DND-41 (cell line): ENCODE measurements around the gene GRB2.
A peak's percentile ranks its signal among the peaks of the same experiment; 100 is the strongest.
"Not testable (repeated sequence)": the region's sequence is repeated elsewhere in the genome, so short reads cannot be mapped to it uniquely, and the experiment has no call there.

Experiments
- ATAC-seq: fragments of 200-7000 bp; cut with Tn5 transposase; 3 replicates; pipeline ENCODE4 v1.9.1; 2021; ENCODE audit warnings: low read depth; ENCODE audit not compliant: insufficient read depth
- DNase-seq: peaks from one replicate; pipeline ENCODE4 v3.0.0-alpha.2; 2020
- H2AFZ ChIP-seq: 2 replicates; pipeline ENCODE4 v1.6.0; 2012; ENCODE audit warnings: low read depth, low read length
- H3K27ac ChIP-seq: 2 replicates; pipeline ENCODE4 v1.5.1; 2012; ENCODE audit warnings: low read length, inconsistent platforms
- H3K27me3 ChIP-seq: fragments of 200-600 bp; sonication (generic); 2 replicates; pipeline ENCODE4 v1.6.0; 2012; ENCODE audit warnings: low read length, mild to moderate bottlenecking, inconsistent platforms; ENCODE audit not compliant: insufficient read depth, poor library complexity
- H3K36me3 ChIP-seq: 2 replicates; pipeline ENCODE4 v1.5.1; 2012; ENCODE audit warnings: low read length, inconsistent platforms; ENCODE audit not compliant: insufficient read depth
- H3K4me1 ChIP-seq: 2 replicates; pipeline ENCODE4 v1.5.1; 2012; ENCODE audit warnings: mild to moderate bottlenecking, low read length; ENCODE audit not compliant: insufficient read depth
- H3K4me2 ChIP-seq: 2 replicates; pipeline ENCODE4 v1.6.0; 2012; ENCODE audit warnings: mild to moderate bottlenecking, moderate library complexity, low read length, inconsistent platforms; ENCODE audit not compliant: insufficient read depth
- H3K4me3 ChIP-seq, 2 experiments: fragments of 200-600 bp in 1 of 2; shearing (Covaris generic) in 1 of 2; 2 replicates each; pipeline ENCODE4 v1.5.1; 2012 to 2016; ENCODE audit warnings: inconsistent platforms in 2 of 2, low read length in 2 of 2, mild to moderate bottlenecking in 2 of 2, low read depth in 1 of 2, moderate library complexity in 1 of 2
- H3K79me2 ChIP-seq: 2 replicates; pipeline ENCODE4 v1.6.0; 2012; ENCODE audit warnings: low read length, inconsistent platforms; ENCODE audit not compliant: insufficient read depth
- H3K9ac ChIP-seq: 2 replicates; pipeline ENCODE4 v1.6.0; 2012; ENCODE audit warnings: low read depth, mild to moderate bottlenecking, inconsistent platforms, low read length, moderate library complexity
- H3K9me3 ChIP-seq: 2 replicates; pipeline ENCODE4 v1.5.1; 2012; ENCODE audit warnings: low read length, moderate library complexity, mild to moderate bottlenecking, inconsistent platforms; ENCODE audit not compliant: insufficient read depth, severe bottlenecking
- H4K20me1 ChIP-seq: 2 replicates; pipeline ENCODE4 v1.6.0; 2012; ENCODE audit warnings: low read length; ENCODE audit not compliant: insufficient read depth
- CTCF ChIP-seq: IDR thresholded peaks from 2 replicates; pipeline ENCODE4 v1.5.1; 2012; ENCODE audit warnings: borderline replicate concordance, low read length, moderate library complexity, mild to moderate bottlenecking; ENCODE audit not compliant: poor library complexity, severe bottlenecking; ENCODE audit errors: extremely low read depth
- EZH2 ChIP-seq: IDR thresholded peaks from 3 replicates; pipeline ENCODE4 v1.6.1; 2012; ENCODE audit warnings: borderline replicate concordance, low read depth, mild to moderate bottlenecking, moderate library complexity, low read length, inconsistent platforms; ENCODE audit not compliant: severe bottlenecking

Gene GRB2

GRCh38 chr17:75287221-75287620 is 118.3 kb downstream of the GRB2 start:
- no peak overlapping the region for H3K4me3 ChIP-seq
- no peaks in the 10 kb centered on the region; the same call in 1 of the 2 replicates for H4K20me1 ChIP-seq
- H3K4me1 ChIP-seq: peaks cover 24% of the 10 kb centered on the region
- no peak for DNase-seq
- peak overlapping the region; percentile 90; the same call in 1 of the 2 replicates for H3K4me2 ChIP-seq
- H2AFZ ChIP-seq: no peak overlapping the region
- no peaks in the 10 kb centered on the region for H3K27me3 ChIP-seq
- H3K27ac ChIP-seq: no peak overlapping the region
- peaks cover 37% of the 10 kb centered on the region for H3K36me3 ChIP-seq
- H3K9me3 ChIP-seq: no peaks in the 10 kb centered on the region
- no peak for TF ChIP-seq CTCF
- no peak for TF ChIP-seq EZH2
- ATAC-seq: no peak
- H3K9ac ChIP-seq: no peak overlapping the region
- peaks cover 34% of the 10 kb centered on the region for H3K79me2 ChIP-seq

GRCh38 chr17:75285123-75285522 is 120.4 kb downstream of the GRB2 start:
- Histone ChIP-seq H3K27ac (no peak overlapping the region), H3K27me3 (no peaks in the 10 kb centered on the region), H2AFZ (no peak overlapping the region), H3K4me3 (no peak overlapping the region), H3K79me2 (peaks cover 34% of the 10 kb centered on the region), H3K9ac (no peak overlapping the region), H4K20me1 (no peaks in the 10 kb centered on the region; the same call in 1 of the 2 replicates), H3K9me3 (no peaks in the 10 kb centered on the region), H3K4me1 (peaks cover 17% of the 10 kb centered on the region), H3K36me3 (peaks cover 48% of the 10 kb centered on the region), H3K4me2 (no peak overlapping the region)
- no peak for DNase-seq
- no peak for ATAC-seq
- TF ChIP-seq EZH2 (no peak), CTCF (no peak)

- H3K27ac ChIP-seq, H3K4me2 ChIP-seq, H3K9ac ChIP-seq, H3K4me1 ChIP-seq, ATAC-seq, H4K20me1 ChIP-seq, DNase-seq, H3K79me2 ChIP-seq, H3K9me3 ChIP-seq, H2AFZ ChIP-seq, H3K4me3 ChIP-seq, H3K27me3 ChIP-seq: not testable (repeated sequence)
- H3K36me3 ChIP-seq: peaks cover 51% of the 10 kb centered on the region
These were observed 125.3 kb downstream of the GRB2 start for GRCh38 chr17:75280189-75280588.

- H3K4me3 ChIP-seq: no peak overlapping the region
- ATAC-seq (no peak), DNase-seq (no peak)
- peaks cover 6% of the 10 kb centered on the region for H4K20me1 ChIP-seq
- H3K4me1 ChIP-seq: peaks cover 12% of the 10 kb centered on the region
- H3K79me2 ChIP-seq: peaks cover 11% of the 10 kb centered on the region; the same call in 1 of the 2 replicates
- no peaks in the 10 kb centered on the region for H3K9me3 ChIP-seq
- H3K9ac ChIP-seq: no peak overlapping the region
- no peak overlapping the region for H3K4me2 ChIP-seq
- no peak for TF ChIP-seq CTCF
- no peak for TF ChIP-seq EZH2
- peaks cover 59% of the 10 kb centered on the region for H3K36me3 ChIP-seq
- no peak overlapping the region for H3K27ac ChIP-seq
- H3K27me3 ChIP-seq: no peaks in the 10 kb centered on the region
- H2AFZ ChIP-seq: no peak overlapping the region
These were observed 127.8 kb downstream of the GRB2 start for GRCh38 chr17:75277664-75278071.
